ENCODE results near the gene CDKN2AIPNL. TPM values are rescaled to one million over a fixed set of nuclear protein-coding genes. Genes with fewer than 3 reads are reported as not detected.

The CDKN2AIPNL gene
- total RNA-seq, 1 donor from 2014 or later: 6.0 TPM

DNA sequence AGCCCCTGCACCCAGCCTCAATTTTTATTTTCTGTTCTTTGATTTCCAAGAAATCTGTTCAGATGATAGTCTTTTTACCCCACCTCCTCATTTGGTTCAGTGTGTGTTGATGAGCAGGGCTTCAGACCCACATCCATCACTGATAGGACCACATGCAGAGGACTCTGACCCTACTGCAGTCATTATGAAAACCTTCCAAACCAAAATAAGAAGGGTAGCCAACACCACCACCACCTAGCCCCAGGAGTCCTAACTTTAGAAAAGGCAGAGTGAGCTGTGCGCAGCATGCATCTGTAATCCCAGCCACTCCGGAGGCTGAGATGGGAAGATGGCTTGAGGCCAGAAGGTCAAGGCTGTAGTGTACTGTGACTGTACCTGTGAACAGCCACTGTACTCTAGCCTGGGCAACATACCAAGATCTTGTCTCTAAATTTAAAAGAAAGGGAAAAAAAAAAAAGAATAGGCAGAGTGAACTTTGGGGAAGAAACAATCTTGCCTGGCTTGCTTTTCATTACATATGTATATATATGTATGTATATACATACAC lies 13.0 kb downstream of the CDKN2AIPNL start:
- TF ChIP-seq, protein P1, sequence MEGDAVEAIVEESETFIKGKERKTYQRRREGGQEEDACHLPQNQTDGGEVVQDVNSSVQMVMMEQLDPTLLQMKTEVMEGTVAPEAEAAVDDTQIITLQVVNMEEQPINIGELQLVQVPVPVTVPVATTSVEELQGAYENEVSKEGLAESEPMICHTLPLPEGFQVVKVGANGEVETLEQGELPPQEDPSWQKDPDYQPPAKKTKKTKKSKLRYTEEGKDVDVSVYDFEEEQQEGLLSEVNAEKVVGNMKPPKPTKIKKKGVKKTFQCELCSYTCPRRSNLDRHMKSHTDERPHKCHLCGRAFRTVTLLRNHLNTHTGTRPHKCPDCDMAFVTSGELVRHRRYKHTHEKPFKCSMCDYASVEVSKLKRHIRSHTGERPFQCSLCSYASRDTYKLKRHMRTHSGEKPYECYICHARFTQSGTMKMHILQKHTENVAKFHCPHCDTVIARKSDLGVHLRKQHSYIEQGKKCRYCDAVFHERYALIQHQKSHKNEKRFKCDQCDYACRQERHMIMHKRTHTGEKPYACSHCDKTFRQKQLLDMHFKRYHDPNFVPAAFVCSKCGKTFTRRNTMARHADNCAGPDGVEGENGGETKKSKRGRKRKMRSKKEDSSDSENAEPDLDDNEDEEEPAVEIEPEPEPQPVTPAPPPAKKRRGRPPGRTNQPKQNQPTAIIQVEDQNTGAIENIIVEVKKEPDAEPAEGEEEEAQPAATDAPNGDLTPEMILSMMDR (IDR thresholded peaks at IDR 0.05): no peak
- H3K36me3 ChIP-seq: peaks cover 35 to 55% of the 10 kb centered on the region in 2 donors
- H3K27ac ChIP-seq: no peak overlapping the region

GRCh38 chr5:134397196-134397595 lies 14.5 kb downstream of the CDKN2AIPNL start:
- Histone ChIP-seq H3K4me3 (no peak overlapping the region), H3K4me1 (no peaks in the 10 kb centered on the region), H3K27ac (no peak overlapping the region), H3K27me3 (no peaks in the 10 kb centered on the region), H3K9me3 (no peaks in the 10 kb centered on the region), H3K36me3 (peaks cover 45 to 68% of the 10 kb centered on the region in 2 donors)
- no peak for DNase-seq (ENCODE audit: low spot score in 2 of 2)
- TF ChIP-seq, protein P1 (IDR thresholded peaks at IDR 0.05): no peak
- intact Hi-C loops (cut with DNase I): no loop called here

More for the DNA sequence above, 13.0 kb downstream of the CDKN2AIPNL start:
- no peaks in the 10 kb centered on the region for H3K9me3 ChIP-seq
- no peak overlapping the region for H3K4me3 ChIP-seq
- no peaks in the 10 kb centered on the region for H3K27me3 ChIP-seq
- no peaks in the 10 kb centered on the region for H3K4me1 ChIP-seq
- DNase-seq (ENCODE audit: low spot score in 2 of 2): no peak
- intact Hi-C loops (cut with DNase I): no loop called here

- Histone ChIP-seq H3K27ac (no peak overlapping the region), H3K36me3 (peaks cover 51 to 71% of the 10 kb centered on the region in 2 donors), H3K4me3 (no peak overlapping the region), H3K9me3 (no peaks in the 10 kb centered on the region), H3K27me3 (no peaks in the 10 kb centered on the region), H3K4me1 (no peaks in the 10 kb centered on the region)
- TF ChIP-seq, protein P1 (IDR thresholded peaks at IDR 0.05): no peak
- no peak for DNase-seq (ENCODE audit: low spot score in 2 of 2)
- intact Hi-C loops (cut with DNase I): no loop called here
These were observed 15.4 kb downstream of the CDKN2AIPNL start for GRCh38 chr5:134396274-134396673.

GRCh38 chr5:134394932-134395331 lies 16.7 kb downstream of the CDKN2AIPNL start:
- intact Hi-C loops (cut with DNase I): no loop called here
- no peak for DNase-seq (ENCODE audit: low spot score in 2 of 2)
- Histone ChIP-seq H3K27me3 (no peaks in the 10 kb centered on the region), H3K4me3 (no peak overlapping the region), H3K9me3 (no peaks in the 10 kb centered on the region), H3K27ac (no peak overlapping the region), H3K36me3 (peaks cover 64 to 82% of the 10 kb centered on the region in 2 donors), H3K4me1 (no peaks in the 10 kb centered on the region)
- TF ChIP-seq, protein P1 (IDR thresholded peaks at IDR 0.05): no peak

GRCh38 chr5:134392301-134392700 lies 19.4 kb downstream of the CDKN2AIPNL start:
- H3K36me3 ChIP-seq: peaks cover 70 to 93% of the 10 kb centered on the region in 2 donors
- DNase-seq (ENCODE audit: low spot score in 2 of 2): no peak
- H3K27me3 ChIP-seq: no peaks in the 10 kb centered on the region
- H3K9me3 ChIP-seq: no peaks in the 10 kb centered on the region
- TF ChIP-seq, protein P1 (IDR thresholded peaks at IDR 0.05): no peak
- intact Hi-C loops (cut with DNase I): no loop called here
- H3K4me1 ChIP-seq: no peaks in the 10 kb centered on the region
- no peak overlapping the region for H3K4me3 ChIP-seq
- no peak overlapping the region for H3K27ac ChIP-seq

GRCh38 chr5:134387443-134387842 lies 24.2 kb downstream of the CDKN2AIPNL start:
- Histone ChIP-seq H3K27ac (no peak overlapping the region), H3K9me3 (no peaks in the 10 kb centered on the region), H3K4me1 (no peaks in the 10 kb centered on the region), H3K27me3 (no peaks in the 10 kb centered on the region), H3K4me3 (no peak overlapping the region), H3K36me3 (peaks cover 82 to 96% of the 10 kb centered on the region in 2 donors)
- DNase-seq (ENCODE audit: low spot score in 2 of 2): no peak
- intact Hi-C loops (cut with DNase I): no loop called here
- TF ChIP-seq, protein P1 (IDR thresholded peaks at IDR 0.05): no peak

Measured in ascending aorta (tissue), 2 donors.